Fibroblast of lung (primary cell): ENCODE data around the gene CAPN14. TPM values are rescaled to one million over a fixed set of nuclear protein-coding genes. Genes with fewer than 3 reads are reported as not detected.

Experiments
- DNase-seq, 2 donors: peaks; one replicate each; pipeline versions ENCODE4 v3.0.0 to v3.0.0-alpha.2; 2010; ENCODE audit warnings: low read depth in 2 of 2
- H2AFZ ChIP-seq: 2 replicates; pipeline ENCODE4 v1.5.1; 2012; ENCODE audit warnings: low read length, control low read depth, inconsistent platforms
- H3K27ac ChIP-seq: 2 replicates; pipeline ENCODE4 v1.5.1; 2011; ENCODE audit warnings: low read length, control low read depth; ENCODE audit not compliant: insufficient read depth
- H3K27me3 ChIP-seq: 2 replicates; pipeline ENCODE4 v1.5.1; 2011; ENCODE audit warnings: mild to moderate bottlenecking, low read length; ENCODE audit not compliant: control insufficient read depth, insufficient read depth
- H3K36me3 ChIP-seq: 2 replicates; pipeline ENCODE4 v1.5.1; 2011; ENCODE audit warnings: low read length; ENCODE audit not compliant: control insufficient read depth, insufficient read depth
- H3K4me1 ChIP-seq: 2 replicates; pipeline ENCODE4 v1.5.1; 2011; ENCODE audit warnings: low read length; ENCODE audit not compliant: control insufficient read depth, insufficient read depth; ENCODE audit errors: extremely low read depth
- H3K4me2 ChIP-seq: 2 replicates; pipeline ENCODE4 v1.5.1; 2011; ENCODE audit warnings: low read length, control low read depth; ENCODE audit not compliant: insufficient read depth; ENCODE audit errors: extremely low read depth
- H3K4me3 ChIP-seq, 4 experiments: fragments of 200-600 bp in 1 of 4; sonication (generic) in 1 of 4; replicated peaks in 1 of 4; 2 replicates each; pipeline ENCODE4 v1.5.1; 2011 to 2016; ENCODE audit warnings: low read length in 4 of 4, low read depth in 3 of 4, mild to moderate bottlenecking in 3 of 4, control low read depth in 2 of 4, inconsistent platforms in 1 of 4, mixed read lengths in 1 of 4; ENCODE audit not compliant: insufficient read depth in 1 of 4; ENCODE audit errors: control extremely low read depth in 1 of 4
- H3K79me2 ChIP-seq: 2 replicates; pipeline ENCODE4 v1.5.1; 2012; ENCODE audit warnings: mild to moderate bottlenecking, low read length, inconsistent platforms; ENCODE audit not compliant: control insufficient read depth, insufficient read depth
- H3K9ac ChIP-seq: 2 replicates; pipeline ENCODE4 v1.5.1; 2011; ENCODE audit warnings: mild to moderate bottlenecking, low read length, control low read depth; ENCODE audit not compliant: insufficient read depth
- H3K9me3 ChIP-seq: 2 replicates; pipeline ENCODE4 v1.5.1; 2012; ENCODE audit warnings: low read depth, low read length; ENCODE audit not compliant: control insufficient read depth, insufficient read depth
- H4K20me1 ChIP-seq: 2 replicates; pipeline ENCODE4 v1.5.1; 2011; ENCODE audit warnings: low read length; ENCODE audit not compliant: control insufficient read depth, insufficient read depth; ENCODE audit errors: extremely low read depth
- CTCF ChIP-seq, 2 donors: IDR thresholded peaks in 1 of 2; conservative IDR thresholded peaks in 1 of 2; 1 replicate in 1 of 2; 2 replicates in 1 of 2; pipeline ENCODE4 v1.5.1; 2011 to 2012; ENCODE audit warnings: low read length in 2 of 2, control low read depth in 1 of 2, inconsistent platforms in 1 of 2, low read depth in 1 of 2, mild to moderate bottlenecking in 1 of 2
- EZH2 ChIP-seq: IDR thresholded peaks from 2 replicates; pipeline ENCODE4 v1.5.1; 2012; ENCODE audit warnings: low read length, control low read depth, mild to moderate bottlenecking; ENCODE audit errors: missing control alignments
- polyA plus RNA-seq, 2 donors: library from polyadenylated mRNA; depleted of rRNA in 1 of 2; stranded (reverse) in 1 of 2; unstranded in 1 of 2; fragments of >200 nt; gene quantifications; 2 replicates each; pipeline ENCODE4 v1.2.1, GENCODE V29; 2011 to 2012; ENCODE audit warnings: missing spikeins in 1 of 2
- total RNA-seq: library from RNA; depleted of rRNA; stranded (reverse); fragments of >200 nt; gene quantifications from 2 replicates; pipeline ENCODE4 v1.2.1, GENCODE V29; 2014

CAPN14 gene
- total and polyA plus RNA-seq, 2 donors (not counting 1 experiment from before 2014, with no cell fraction given): 0.05 to 0.17 TPM

GRCh38 chr2:31203916-31204315 lies 13.4 kb downstream of the CAPN14 start:
- Histone ChIP-seq H3K9ac (no peak overlapping the region), H3K79me2 (no peaks in the 10 kb centered on the region), H2AFZ (no peak overlapping the region), H3K9me3 (no peaks in the 10 kb centered on the region), H3K4me1 (no peaks in the 10 kb centered on the region), H3K27ac (no peak overlapping the region), H3K27me3 (no peaks in the 10 kb centered on the region), H3K4me3 (no peak overlapping the region), H4K20me1 (no peaks in the 10 kb centered on the region), H3K36me3 (no peaks in the 10 kb centered on the region), H3K4me2 (no peak overlapping the region)
- no peak for DNase-seq
- TF ChIP-seq CTCF (conservative IDR thresholded peaks at IDR 0.05 in 1 of 2, IDR thresholded peaks at IDR 0.05 in 1 of 2; ENCODE audit: low read depth in 1 of 2, low read length in 2 of 2) (no peak), EZH2 (no peak)

- H3K4me2 ChIP-seq: no peak overlapping the region
- no peak overlapping the region for H3K9ac ChIP-seq
- no peaks in the 10 kb centered on the region for H3K36me3 ChIP-seq
- no peak for TF ChIP-seq EZH2
- no peak for TF ChIP-seq CTCF (conservative IDR thresholded peaks at IDR 0.05 in 1 of 2, IDR thresholded peaks at IDR 0.05 in 1 of 2; ENCODE audit: low read depth in 1 of 2, low read length in 2 of 2)
- H3K4me1 ChIP-seq: no peaks in the 10 kb centered on the region
- H3K79me2 ChIP-seq: no peaks in the 10 kb centered on the region
- H3K27ac ChIP-seq: no peak overlapping the region
- DNase-seq: no peak
- no peaks in the 10 kb centered on the region for H3K9me3 ChIP-seq
- H4K20me1 ChIP-seq: no peaks in the 10 kb centered on the region
- H3K4me3 ChIP-seq: no peak overlapping the region
- no peak overlapping the region for H2AFZ ChIP-seq
- H3K27me3 ChIP-seq: no peaks in the 10 kb centered on the region
Observed at GRCh38 chr2:31202833-31203232, 14.5 kb downstream of the CAPN14 start.

- Histone ChIP-seq H3K27me3 (no peaks in the 10 kb centered on the region), H3K4me3 (no peak overlapping the region), H3K4me2 (no peak overlapping the region), H3K79me2 (no peaks in the 10 kb centered on the region), H3K36me3 (no peaks in the 10 kb centered on the region), H3K9ac (no peak overlapping the region), H3K4me1 (no peaks in the 10 kb centered on the region), H3K9me3 (no peaks in the 10 kb centered on the region), H3K27ac (no peak overlapping the region), H2AFZ (no peak overlapping the region), H4K20me1 (no peaks in the 10 kb centered on the region)
- TF ChIP-seq EZH2 (no peak), CTCF (conservative IDR thresholded peaks at IDR 0.05 in 1 of 2, IDR thresholded peaks at IDR 0.05 in 1 of 2; ENCODE audit: low read depth in 1 of 2, low read length in 2 of 2) (no peak)
- DNase-seq: no peak
Observed at GRCh38 chr2:31202041-31202440, 15.3 kb downstream of the CAPN14 start.
